ENCODE results near the gene GPATCH1. TPM values are rescaled to one million over a fixed set of nuclear protein-coding genes. Genes with fewer than 3 reads are reported as not detected.
"Not testable (repeated sequence)": the region's sequence is repeated elsewhere in the genome, so short reads cannot be mapped to it uniquely, and the experiment has no call there.

GPATCH1 gene
- total RNA-seq, 1 donor from 2014 or later: 12.2 TPM

DNA sequence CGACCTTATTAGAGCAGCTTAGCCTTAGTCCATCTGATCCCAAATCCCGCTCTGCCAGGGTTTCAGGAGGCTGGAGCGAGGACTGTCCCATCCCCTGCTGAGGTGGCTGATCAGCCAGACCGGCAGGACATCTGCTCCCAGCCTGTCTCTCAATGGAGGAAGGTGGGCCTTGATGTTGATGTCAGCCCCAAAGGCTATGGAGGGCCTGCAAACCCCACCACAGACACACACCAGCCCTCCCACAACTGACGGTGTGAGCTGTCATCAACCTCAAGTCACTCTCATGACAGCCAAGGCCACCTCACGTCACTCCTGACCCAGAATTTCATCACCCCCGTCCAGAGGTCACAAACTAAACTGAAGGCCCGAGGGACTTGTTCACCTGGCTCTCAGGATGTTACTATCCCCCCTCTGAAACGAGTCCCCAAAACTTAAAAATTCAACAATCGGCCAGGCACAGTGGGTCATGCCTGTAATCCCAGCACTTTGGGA is 41.8 kb upstream of the GPATCH1 start:
- TF ChIP-seq CTCF (conservative IDR thresholded peaks at IDR 0.05): no peak

GRCh38 chr19:33039815-33040214 is 41.2 kb upstream of the GPATCH1 start:
- peak overlapping the region; percentile 45 for H3K4me3 Mint-ChIP-seq
- no peaks in the 10 kb centered on the region for H3K9me3 Mint-ChIP-seq
- no peaks in the 10 kb centered on the region for H3K27me3 Mint-ChIP-seq
- TF ChIP-seq CTCF (conservative IDR thresholded peaks at IDR 0.05): no peak
- no peak for DNase-seq (ENCODE audit: extremely low spot score, unreplicated experiment)
- peak overlapping the region; percentile 88 for H3K27ac Mint-ChIP-seq
- peaks cover 21% of the 10 kb centered on the region for H3K4me1 Mint-ChIP-seq (ENCODE audit: unreplicated experiment)
- H3K36me3 Mint-ChIP-seq: peaks cover 16% of the 10 kb centered on the region

More for the DNA sequence above, 41.8 kb upstream of the GPATCH1 start:
- H3K9me3 Mint-ChIP-seq: no peaks in the 10 kb centered on the region
- DNase-seq (ENCODE audit: extremely low spot score, unreplicated experiment): no peak
- H3K4me3 Mint-ChIP-seq: no peak overlapping the region
- peak overlapping the region; percentile 88 for H3K27ac Mint-ChIP-seq
- H3K4me1 Mint-ChIP-seq (ENCODE audit: unreplicated experiment): peaks cover 21% of the 10 kb centered on the region
- no peaks in the 10 kb centered on the region for H3K27me3 Mint-ChIP-seq
- peaks cover 16% of the 10 kb centered on the region for H3K36me3 Mint-ChIP-seq

DNA sequence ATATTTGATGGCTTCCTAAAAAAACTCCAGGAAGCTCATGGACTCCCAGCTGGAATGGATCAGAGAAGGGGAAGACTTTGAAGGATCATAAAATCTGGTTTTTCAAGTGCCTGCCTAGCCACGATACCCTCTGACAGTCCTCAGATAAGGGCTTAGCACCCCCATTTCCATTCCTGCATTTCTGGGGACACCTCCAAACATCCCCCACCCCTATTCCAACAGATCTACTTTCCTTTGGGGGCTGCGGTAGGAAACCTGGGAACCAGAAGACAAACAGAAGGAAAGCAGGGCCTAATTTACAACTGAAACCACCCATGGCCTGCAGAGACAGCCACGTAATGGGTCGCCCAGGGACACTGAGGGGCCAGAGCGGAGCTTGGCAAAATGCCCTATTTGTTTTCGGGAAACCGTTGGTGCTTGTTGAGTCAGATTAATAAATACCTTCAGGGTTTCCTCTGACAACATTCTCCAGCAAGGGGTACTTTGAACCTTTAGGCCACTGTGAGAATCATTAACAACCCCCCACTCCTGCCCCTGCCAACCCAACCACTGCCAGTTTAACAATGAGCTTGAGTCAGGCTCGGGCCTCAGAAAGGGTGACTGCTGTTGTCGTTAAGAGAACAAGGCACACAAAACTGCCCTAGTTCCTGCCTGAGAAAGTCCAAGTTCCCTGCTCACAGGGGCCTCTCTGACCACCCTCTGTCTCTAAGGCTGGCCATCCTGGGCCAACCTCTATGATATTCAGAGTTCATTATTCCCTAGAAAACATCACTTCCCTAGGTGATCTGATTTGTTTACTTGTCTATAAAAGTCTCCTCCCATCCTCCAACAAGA is 39.8 kb upstream of the GPATCH1 start:
- Mint-ChIP-seq H3K36me3 (peaks cover 21% of the 10 kb centered on the region), H3K27me3 (no peaks in the 10 kb centered on the region), H3K4me1 (ENCODE audit: unreplicated experiment) (peaks cover 21% of the 10 kb centered on the region), H3K27ac (peak overlapping the region; percentile 96), H3K9me3 (no peaks in the 10 kb centered on the region), H3K4me3 (peak overlapping the region; percentile 53)
- no peak for DNase-seq (ENCODE audit: extremely low spot score, unreplicated experiment)
- no peak for TF ChIP-seq CTCF (conservative IDR thresholded peaks at IDR 0.05)

- Mint-ChIP-seq H3K27ac (peak overlapping the region; percentile 96), H3K4me3 (peak overlapping the region; percentile 53), H3K36me3 (peaks cover 21% of the 10 kb centered on the region), H3K4me1 (ENCODE audit: unreplicated experiment) (peaks cover 21% of the 10 kb centered on the region)
- DNase-seq (ENCODE audit: extremely low spot score, unreplicated experiment); H3K9me3 Mint-ChIP-seq; H3K27me3 Mint-ChIP-seq: not testable (repeated sequence)
These were observed 39.2 kb upstream of the GPATCH1 start for GRCh38 chr19:33041828-33042160.

- Mint-ChIP-seq H3K27ac (peak overlapping the region; percentile 98), H3K9me3 (peaks cover 4% of the 10 kb centered on the region)
These were observed 33.6 kb upstream of the GPATCH1 start for GRCh38 chr19:33047422-33047821.

More at GRCh38 chr19:33047422-33047821, 33.6 kb upstream of the GPATCH1 start:
- no peaks in the 10 kb centered on the region for H3K27me3 Mint-ChIP-seq
- peaks cover 24% of the 10 kb centered on the region for H3K36me3 Mint-ChIP-seq
- peaks cover 17% of the 10 kb centered on the region for H3K4me1 Mint-ChIP-seq (ENCODE audit: unreplicated experiment)
- no peak for DNase-seq (ENCODE audit: extremely low spot score, unreplicated experiment)
- TF ChIP-seq CTCF (conservative IDR thresholded peaks at IDR 0.05): no peak
- peak overlapping the region; percentile 59 for H3K4me3 Mint-ChIP-seq

Measured in type B pancreatic cell (in vitro differentiated cells).